Measurements from ENCODE around the gene ANO9. TPM values are rescaled to one million over a fixed set of nuclear protein-coding genes. Genes with fewer than 3 reads are reported as not detected.
"Not testable (repeated sequence)": the region's sequence is repeated elsewhere in the genome, so short reads cannot be mapped to it uniquely, and the experiment has no call there.

Gene ANO9
- total RNA-seq, 1 donor from 2014 or later, result 22.4 TPM

GRCh38 chr11:405323-405953 lies 36.4 kb downstream of the ANO9 start:
- intact Hi-C loops (cut with DNase I), result no loop called here
- Histone ChIP-seq H3K27ac (no peak overlapping the region), H3K27me3 (no peaks in the 10 kb centered on the region)

GRCh38 chr11:404551-405264 lies 37.1 kb downstream of the ANO9 start:
- Histone ChIP-seq H3K9me3 (no peaks in the 10 kb centered on the region), H3K36me3 (no peaks in the 10 kb centered on the region), H3K27ac (no peak overlapping the region), H3K27me3 (no peaks in the 10 kb centered on the region), H3K4me3 (no peak overlapping the region), H3K4me1 (peaks cover 17% of the 10 kb centered on the region)
- no peak for ATAC-seq
- no peak for TF ChIP-seq CTCF (IDR thresholded peaks at IDR 0.05)
- intact Hi-C loops (cut with DNase I), result no loop called here
- no peak for DNase-seq

More at GRCh38 chr11:405323-405953, 36.4 kb downstream of the ANO9 start:
- DNase-seq, result no peak
- no peak for TF ChIP-seq CTCF (IDR thresholded peaks at IDR 0.05)
- no peaks in the 10 kb centered on the region for H3K36me3 ChIP-seq
- ATAC-seq, result no peak
- peaks cover 17% of the 10 kb centered on the region for H3K4me1 ChIP-seq
- H3K9me3 ChIP-seq, result no peaks in the 10 kb centered on the region
- no peak overlapping the region for H3K4me3 ChIP-seq

GRCh38 chr11:403761-404431 lies 37.9 kb downstream of the ANO9 start:
- TF ChIP-seq CTCF (IDR thresholded peaks at IDR 0.05), result no peak
- DNase-seq, result no peak
- intact Hi-C loops (cut with DNase I), result no loop called here
- H3K4me1 ChIP-seq, result peaks cover 17% of the 10 kb centered on the region
- no peak overlapping the region for H3K27ac ChIP-seq
- H3K4me3 ChIP-seq, result no peak overlapping the region
- no peaks in the 10 kb centered on the region for H3K27me3 ChIP-seq
- ATAC-seq, result no peak
- H3K36me3 ChIP-seq, result no peaks in the 10 kb centered on the region
- no peaks in the 10 kb centered on the region for H3K9me3 ChIP-seq

- ATAC-seq, result no peak
- DNase-seq, result no peak
- Histone ChIP-seq H3K4me1 (peaks cover 17% of the 10 kb centered on the region), H3K4me3 (no peak overlapping the region), H3K27ac (no peak overlapping the region), H3K36me3 (no peaks in the 10 kb centered on the region), H3K9me3 (no peaks in the 10 kb centered on the region), H3K27me3 (no peaks in the 10 kb centered on the region)
- intact Hi-C loops (cut with DNase I), result no loop called here
- TF ChIP-seq CTCF (IDR thresholded peaks at IDR 0.05), result no peak
Observed at GRCh38 chr11:403021-403760, 38.6 kb downstream of the ANO9 start.

- H3K4me1 ChIP-seq; ATAC-seq; intact Hi-C loops (cut with DNase I): not testable (repeated sequence)
Observed at GRCh38 chr11:401196-401595, 40.6 kb downstream of the ANO9 start.

More at GRCh38 chr11:401196-401595, 40.6 kb downstream of the ANO9 start:
- not testable (repeated sequence) for H3K27ac ChIP-seq, H3K9me3 ChIP-seq, H3K27me3 ChIP-seq, H3K4me3 ChIP-seq, DNase-seq, H3K36me3 ChIP-seq
